Superior temporal gyrus (tissue), 1 donor: ENCODE measurements around the gene ITPR1.
A peak's percentile ranks its signal among the peaks of the same experiment; 100 is the strongest.
"Not testable (repeated sequence)": the region's sequence is repeated elsewhere in the genome, so short reads cannot be mapped to it uniquely, and the experiment has no call there.

Experiments used
- DNase-seq: peaks from one replicate; pipeline ENCODE4 v3.0.0-alpha.2; 2016; ENCODE audit errors: extremely low spot score

ITPR1 gene

DNA sequence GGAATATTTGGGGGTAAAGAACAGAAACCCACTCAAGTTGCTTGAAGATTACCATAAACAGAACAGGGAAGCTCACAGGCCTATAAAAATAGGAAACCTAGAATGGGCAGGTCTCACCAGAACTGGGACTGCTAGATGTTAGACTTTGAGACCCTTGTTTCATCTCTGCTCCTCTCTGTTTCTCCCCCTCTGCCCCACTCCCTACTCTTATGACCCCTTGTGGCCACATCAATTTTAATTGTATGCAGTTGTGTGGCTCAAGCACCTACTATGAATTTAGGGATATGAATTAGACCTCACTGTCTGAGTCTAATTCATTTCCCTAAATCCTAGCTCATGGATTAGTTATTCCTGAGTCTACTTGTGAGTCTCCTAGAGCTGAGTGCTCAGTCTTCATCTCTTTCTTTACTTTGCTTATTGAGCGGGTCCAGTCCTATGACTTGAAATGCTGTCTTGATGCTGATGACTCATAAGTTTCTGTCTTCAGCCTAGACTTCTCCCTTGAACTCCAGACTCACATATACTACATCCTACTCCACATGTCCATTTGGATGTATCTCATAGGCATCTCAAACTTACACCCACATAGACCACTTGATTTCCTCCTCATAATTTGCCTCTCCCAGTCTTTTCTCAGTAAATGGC lies 78.7 kb downstream of the ITPR1 start:
- no peak for DNase-seq

DNA sequence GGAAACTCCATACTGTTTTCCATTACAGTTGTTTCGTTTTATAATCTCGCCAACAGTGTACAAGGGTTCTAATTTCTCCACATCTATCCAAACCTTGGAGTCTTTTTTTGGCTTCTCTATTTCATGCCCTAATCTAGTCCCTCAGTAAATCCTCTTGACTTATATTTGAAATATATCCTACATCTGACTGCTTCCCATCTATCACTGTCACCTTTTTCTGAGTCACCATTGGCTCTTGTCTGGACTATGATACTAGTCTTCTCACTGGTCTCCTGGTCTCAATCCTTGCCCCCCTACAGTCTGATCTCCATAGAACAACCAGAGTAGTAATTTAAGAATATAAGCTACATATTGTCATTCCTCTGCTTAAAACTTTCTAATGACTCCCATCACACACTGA lies 80.0 kb downstream of the ITPR1 start:
- no peak for DNase-seq

DNA sequence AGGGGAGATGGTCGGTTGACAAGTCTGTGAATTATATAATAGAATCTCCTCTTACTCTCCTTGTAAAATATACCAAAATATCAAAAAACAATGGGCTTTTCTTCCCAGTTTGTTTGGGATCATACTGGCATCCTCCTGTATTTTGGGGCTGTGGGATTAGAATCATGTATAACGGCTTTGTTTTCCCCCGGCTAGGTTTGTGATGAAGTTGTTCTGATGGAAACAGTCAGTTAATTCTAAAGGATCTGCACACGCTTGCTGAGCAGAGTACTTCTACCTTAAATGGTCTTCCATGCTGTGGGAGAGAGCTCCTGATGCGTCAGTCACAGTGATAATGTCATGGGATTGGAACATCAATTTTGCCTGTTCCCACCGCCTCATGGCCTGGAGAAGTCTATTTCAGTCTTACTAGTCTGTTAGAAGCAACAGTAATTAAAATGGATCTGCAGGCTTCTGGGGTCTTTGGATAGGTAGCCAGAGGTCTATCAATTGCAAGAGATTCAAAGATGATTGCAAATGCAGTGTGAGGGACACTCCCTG lies 81.3 kb downstream of the ITPR1 start:
- no peak for DNase-seq

DNA sequence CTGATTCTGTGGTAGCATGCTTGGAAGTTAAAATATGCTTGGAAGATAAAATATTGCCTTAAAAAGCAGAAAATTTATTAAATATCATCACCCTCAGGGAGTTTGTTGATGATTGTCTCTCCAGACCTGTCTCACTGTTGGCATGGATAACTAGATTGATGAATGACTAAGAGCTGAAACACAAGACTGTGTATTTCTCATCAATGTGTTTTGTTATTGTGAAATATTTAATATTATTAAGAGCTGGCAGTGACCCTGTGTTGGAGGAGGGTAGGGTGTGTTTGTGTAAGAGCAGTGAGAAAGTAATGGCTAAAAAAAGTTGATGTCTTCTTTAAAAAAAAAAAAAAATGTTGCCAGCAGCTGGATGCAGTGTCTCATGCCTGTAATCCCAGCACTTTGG lies 82.2 kb downstream of the ITPR1 start:
- DNase-seq = no peak

DNA sequence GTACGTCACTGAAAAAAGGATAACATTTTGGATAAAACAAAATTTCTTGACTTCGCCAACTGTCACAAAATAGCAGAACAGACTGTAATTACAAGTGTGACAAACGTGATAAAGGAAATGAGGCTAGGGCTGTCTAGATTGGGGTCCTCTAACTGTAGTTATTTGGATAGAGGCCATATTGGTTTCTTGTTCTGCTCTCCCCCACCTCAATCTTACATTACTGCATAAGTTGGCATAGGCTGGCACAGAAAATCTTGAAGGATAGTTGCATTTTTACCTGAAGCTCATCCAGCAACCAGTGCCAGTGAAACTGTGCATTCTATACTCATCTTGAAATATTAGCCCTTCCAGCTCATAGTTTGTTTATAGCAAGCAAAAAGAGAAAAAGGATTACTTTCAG lies 84.6 kb downstream of the ITPR1 start:
- no peak for DNase-seq

DNA sequence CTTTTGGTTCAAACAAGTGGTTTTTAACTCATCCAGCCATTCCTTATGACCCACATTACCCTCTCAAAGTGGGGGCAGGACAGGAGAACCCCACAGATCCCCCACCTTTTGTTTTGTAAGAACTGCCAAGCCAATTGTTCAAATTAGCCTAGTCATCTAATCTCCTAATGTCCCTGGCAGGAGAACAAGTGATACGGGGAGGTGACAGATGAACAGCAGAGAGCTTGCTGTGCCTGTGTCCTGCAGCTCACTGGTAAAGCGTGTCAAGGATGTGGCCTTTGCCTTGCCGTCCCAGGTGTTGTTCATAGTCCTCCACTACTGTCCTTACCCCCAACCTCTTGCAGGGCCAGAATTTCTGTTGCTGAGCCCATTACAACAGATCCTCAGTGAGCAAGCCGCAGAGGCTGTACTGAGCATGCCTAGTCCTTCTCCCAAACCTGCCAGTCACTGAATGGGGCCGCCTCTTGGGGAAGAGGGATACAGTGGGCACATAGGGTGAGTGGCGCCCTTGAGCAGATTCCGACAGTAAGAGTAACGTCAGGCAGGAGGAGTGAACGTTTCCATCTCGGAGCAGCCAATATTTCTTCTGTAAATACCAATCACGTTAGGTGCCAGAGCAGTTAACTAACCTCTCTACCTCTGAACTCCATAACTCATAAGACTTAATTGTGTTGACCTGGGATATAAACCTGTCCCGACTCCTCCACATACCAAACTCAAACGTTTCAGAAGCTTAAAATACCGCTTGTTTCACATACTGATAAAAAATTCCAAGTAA lies 87.4 kb downstream of the ITPR1 start:
- no peak for DNase-seq

DNA sequence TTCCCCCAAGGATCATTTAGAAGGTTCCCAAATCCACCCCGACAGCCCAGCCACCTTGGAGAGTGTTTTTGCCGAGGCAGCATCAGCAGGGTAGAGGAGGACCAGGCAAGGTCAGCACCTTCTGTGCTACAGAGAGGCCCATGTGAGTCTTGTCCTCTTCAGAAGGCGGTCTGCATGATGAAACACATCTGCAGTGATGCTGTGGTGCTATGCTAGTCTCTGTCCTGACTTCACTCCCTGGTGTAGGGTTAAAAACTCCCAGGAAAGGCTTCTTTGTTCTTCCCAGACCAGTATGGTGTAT lies 87.9 kb downstream of the ITPR1 start:
- DNase-seq = no peak

DNA sequence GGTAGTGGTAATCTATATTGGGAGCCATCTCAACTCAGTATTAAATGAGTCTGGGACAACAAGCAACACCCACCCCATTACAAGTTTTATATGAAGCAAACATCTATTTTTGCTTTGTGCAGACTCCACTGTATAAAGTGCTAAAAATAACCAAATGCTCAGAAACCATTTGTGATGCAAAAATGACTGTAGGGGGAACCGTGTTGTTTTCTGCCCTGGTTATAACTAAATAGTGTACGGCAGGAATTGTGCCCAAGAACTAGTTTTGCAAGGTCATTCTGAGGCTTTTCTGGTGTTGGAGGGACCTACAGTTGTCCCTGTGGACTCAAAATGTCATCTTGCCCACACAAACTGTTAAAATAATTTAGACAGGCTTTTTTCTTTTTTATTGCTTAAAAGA lies 88.3 kb downstream of the ITPR1 start:
- peak; percentile 14 for DNase-seq

DNA sequence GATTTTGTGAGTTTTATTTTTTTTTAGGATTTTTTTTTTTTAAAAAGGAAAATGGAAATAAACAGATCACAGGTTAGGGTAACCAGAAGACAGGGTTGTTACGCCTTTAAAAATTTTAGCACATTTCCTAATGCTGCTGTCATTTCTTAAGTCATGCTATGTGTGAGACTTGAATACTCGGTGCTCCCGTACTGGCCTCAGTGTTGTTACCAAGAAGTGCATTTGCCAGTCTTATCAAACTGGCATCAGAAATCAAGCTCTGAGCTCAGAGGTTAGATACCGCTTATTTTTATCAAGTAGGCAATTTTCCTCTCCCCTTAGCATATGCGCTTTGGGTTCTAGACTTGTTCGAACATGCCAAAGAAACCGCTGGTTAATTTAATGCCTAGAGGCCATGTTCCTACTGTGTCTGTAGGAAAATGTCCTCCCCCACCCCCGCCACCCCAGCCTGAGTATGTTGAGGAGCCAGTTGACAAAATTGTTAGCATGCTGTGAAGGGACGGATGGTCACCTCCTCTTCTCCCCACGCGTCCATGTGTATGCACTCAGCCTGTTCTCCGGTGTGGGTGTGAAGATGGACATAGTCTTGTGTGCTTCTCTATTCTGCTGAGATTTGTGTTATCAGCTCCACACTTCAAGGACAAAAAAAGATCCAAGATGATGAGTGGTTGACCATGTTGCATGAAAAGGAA lies 88.9 kb downstream of the ITPR1 start:
- no peak for DNase-seq

DNA sequence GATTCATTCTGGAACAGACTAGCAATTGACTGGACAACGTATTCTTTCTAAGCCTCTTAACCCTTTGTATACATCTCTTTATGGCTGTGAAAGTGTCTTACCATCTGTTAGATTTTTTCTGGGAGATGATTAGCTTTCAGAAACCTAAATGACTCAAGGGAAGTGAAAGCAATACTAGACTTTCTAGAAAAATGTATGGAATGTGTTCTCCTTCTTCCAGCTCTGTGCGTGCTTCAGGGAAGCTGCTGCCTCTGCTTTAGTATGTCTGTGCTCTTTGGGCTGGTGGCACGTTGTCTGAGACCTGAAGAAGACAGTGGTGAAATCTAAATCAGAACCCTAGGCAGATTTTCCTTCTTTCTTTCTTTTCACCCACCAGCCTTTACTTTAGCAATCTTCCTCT lies 89.5 kb downstream of the ITPR1 start:
- DNase-seq = peak; percentile 48

DNA sequence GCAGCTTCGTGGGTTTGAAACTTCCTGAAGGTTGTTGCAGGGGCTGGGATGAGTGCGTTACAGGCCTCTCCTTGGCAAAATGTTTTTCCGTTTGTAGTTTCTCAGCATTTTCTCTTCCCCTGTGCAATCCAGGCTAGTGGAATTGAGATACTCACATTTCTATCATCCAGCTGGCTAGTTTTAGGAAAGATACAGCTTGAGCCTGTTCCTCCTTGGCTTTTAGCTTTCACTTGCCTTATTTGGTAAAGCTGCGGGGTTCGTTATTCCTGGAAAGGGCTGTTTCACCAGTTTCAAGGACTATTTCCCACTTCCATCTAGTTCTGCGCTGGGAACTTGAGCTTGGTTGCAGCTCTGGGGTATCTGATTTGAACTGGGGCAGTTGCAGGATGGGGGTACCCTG lies 90.3 kb downstream of the ITPR1 start:
- DNase-seq = peak; percentile 63

DNA sequence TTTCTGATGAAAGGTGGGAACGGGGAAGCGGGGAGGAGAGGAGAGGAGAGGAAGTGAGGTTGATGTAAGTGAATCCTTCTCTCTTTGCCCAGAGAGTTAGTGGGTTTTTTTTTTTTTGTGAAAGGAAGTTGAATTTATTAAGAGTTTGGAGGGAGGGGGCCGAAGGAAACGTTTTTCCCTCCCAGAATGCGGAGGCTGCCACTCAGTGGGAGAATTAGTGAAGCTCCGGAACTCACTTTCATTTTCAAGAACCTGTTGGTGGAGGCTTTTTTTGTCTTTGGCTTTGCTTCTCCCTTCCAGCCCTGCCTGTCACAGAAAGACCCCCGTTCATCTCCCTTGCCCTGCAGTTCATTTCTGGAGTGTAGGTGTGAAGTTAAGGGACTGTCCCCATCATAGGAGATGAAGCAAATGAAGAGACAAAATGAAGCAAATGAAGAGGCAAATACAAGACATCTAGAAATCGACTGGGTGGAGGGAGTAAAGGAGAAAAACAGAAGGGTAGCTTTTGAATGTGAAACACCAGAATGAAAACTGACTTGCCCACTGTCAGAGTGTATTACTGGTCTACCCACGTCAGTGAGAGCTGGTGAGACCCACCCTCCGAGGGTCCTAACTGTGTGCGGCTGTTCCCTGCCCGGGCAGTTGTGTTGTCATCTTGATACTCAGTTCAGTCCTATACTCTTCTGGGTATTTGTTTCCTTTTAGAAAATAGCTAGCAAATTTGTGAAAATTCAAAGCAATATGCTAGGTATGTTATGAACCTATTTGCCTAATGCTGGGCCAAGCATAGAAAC lies 91.5 kb downstream of the ITPR1 start:
- DNase-seq = no peak

DNA sequence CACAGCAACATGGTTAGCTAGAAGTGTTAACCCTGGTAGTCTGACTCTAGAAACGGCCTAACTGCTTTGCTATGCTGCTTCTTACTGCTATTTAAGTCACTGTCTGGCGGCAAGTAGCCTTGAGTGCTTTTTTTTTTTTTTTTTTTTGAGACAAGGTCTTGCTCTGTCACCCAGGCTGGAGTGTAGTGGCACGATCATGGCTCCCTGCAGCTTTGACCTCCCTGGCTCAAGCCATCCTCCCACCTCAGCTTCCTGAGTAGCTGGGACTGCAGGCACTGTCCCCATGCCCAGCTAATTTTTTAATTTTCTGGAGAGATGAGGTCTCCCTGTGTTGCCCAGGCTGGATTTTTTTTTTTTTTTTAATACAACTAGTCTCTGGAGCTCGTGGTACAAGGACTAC lies 93.2 kb downstream of the ITPR1 start:
- DNase-seq = no peak

DNA sequence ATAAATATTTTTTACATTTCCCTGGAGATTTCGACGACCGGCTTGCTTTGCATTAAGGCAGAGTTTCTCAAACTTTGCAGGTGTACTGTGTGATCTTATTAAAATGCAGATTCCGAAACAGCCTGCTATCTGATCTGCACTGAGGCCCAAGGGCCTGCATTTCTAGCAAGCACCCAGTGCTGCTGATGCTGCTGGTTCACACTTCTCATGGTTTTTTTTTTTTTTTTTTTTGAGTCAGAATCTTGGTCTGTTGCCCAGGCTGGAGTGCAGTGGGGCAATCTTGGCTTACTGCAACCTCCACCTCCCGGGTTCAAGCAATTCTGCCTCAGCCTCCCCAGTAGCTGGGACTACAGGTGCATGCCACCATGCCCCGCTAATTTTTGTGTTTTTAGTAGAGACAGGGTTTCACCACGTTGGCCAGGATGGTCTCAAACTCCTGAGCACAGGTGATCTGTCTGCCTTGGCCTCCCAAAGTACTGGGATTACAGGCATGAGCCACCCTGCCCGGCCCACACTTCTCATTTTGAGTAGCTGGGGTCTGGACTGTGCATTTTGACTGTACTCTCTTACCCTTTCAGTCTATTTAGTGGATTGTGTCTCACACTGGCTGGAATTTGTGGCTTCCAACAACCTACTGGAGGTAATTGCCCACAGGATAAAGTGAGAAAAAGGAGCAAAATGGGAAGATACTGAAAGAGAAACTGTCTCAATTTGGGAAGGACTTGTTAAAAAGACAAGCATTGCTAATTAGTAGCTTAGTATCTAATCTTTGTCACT lies 94.1 kb downstream of the ITPR1 start:
- no peak for DNase-seq

DNA sequence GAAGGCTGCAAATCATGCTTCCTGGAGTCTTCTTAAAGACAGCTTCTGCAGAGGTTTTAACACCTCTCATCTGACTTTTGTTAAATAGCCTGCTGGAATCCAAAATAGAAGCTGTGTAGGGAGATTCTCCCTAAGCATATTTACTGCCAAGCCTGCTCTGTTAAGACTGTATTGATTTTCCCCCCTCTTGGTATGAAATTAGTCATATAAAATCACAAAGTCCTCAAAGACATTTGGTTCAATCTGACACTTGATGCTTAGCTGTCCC lies 94.6 kb downstream of the ITPR1 start:
- DNase-seq = peak; percentile 63

DNA sequence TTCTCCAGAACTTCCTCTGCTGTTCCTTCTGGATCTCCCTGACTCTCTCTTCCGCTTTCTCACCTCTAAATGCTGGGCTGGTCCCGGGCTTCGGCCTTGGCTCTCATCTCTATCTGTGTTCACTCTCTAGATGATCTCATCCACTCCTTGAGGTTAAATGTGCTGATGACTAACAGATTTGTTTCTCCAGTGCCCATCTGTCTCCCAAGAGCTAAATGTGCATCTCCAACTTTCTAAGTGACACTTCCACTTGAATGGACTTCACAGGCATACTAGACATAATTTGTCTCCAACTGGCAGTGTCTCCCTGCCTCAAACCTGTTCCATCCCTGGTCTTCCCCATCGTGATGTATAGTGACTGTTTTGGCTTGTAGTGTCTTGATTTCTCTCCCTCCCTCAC lies 95.3 kb downstream of the ITPR1 start:
- DNase-seq = peak; percentile 58

DNA sequence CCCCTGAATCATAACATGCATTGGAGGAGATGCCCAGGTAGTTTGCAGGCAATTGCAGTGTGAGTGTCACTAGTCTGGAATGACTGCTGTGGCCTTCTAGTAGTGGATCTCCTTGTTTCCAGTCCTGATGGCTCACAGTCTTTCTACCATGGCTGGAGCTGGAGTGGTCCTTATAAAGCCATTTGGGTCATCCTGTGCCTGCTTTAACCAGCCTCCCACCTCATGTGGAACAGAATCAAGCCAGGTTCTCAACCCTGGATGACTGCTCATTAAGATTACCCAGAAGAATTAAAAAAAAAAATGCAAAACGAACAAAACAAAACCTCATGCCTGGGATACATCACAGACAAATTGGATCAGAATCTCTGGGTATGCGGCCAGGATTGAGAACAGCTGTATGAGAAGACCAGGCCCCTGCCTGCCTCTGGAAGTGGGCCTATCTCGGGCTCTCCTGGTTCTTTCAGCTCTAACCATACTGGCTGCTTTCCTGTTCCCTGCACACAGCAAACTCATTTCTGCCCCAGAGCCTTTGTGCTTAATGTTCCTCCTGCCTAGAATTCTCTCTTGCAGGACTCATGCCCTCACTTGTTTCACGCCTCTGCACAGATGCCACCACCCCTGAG lies 96.4 kb downstream of the ITPR1 start:
- DNase-seq = peak; percentile 8

DNA sequence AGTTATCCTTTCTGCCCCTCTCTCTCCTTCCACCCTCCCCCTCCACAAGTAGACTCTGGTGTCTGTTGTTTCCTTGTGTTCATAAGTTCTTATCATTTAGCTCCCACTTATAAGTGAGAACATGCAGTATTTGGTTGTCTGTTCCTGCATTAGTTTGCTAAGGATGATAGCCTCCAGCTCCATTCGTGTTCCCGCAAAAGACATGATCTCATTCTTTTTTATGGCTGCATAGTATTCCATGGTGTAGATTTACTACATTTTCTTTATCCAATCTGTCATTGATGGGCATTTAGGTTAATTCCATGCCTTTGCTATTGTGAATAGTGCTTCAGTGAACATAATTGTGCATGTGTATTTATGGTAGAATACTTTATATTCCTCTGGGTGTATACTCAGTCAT lies 97.7 kb downstream of the ITPR1 start:
- not testable (repeated sequence) for DNase-seq

DNA sequence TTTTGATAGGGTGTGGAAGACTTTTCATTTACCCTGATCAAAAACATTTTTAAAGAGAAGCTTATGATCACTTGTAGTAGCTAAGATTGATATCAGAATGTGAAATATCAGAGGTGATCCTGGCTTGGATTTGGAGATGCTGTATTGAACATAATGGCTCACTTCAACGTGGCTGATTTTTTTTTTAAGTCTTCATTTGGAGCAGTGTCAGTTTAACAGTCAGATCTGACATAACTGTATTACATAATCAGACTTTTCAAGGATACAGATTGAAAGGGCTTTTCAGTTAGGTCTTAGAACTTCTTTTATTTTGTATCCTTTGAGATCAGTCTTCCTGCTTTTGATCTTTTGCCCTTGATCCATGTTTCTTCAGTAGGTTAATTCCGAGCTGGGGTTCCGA lies 98.5 kb downstream of the ITPR1 start:
- peak; percentile 7 for DNase-seq

DNA sequence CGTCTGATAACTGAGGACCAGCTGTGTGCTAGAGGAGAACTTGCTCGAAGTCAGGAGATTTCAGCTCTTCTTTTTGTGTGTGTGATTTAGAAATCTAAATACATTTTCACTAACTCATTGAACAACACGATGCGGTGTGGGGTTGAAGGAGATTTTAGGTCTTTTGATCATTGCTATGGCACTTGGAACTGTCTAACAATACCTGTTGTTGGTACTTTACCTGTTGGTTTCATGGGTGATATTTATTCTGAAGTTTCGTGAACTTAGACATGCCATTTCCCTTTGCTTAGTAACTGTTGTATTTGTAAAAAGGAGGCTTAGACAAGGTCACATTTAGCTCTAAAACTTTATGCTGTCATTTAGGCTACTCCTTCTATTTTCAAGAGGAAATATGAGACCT lies 99.9 kb downstream of the ITPR1 start:
- DNase-seq = no peak

DNA sequence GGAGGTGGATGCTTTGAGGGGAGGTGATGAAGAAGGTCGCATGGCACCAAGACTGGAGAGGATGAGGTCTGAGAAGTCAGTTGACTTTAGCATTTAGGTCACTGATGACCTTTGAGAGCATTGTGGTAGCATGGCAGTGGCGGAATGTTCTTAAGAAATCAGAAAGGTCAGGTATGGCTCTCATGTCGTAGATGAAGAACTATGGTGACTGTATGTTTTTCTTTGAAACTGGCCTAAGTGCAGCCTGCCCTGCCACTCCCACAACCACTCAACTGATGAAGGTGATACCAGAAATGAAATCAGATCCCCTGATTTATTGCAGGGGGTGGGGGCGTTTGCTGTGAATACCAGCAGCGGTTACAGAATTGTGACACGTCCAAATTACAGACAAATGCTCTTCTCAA lies 102.6 kb downstream of the ITPR1 start:
- DNase-seq = no peak
